Neutrophil (primary cell): ENCODE results near the gene TLK2.
"Not testable (repeated sequence)": the region's sequence is repeated elsewhere in the genome, so short reads cannot be mapped to it uniquely, and the experiment has no call there.

ENCODE experiments used
- H3K27ac ChIP-seq: fragments of 200-600 bp; sonication (generic); 2 replicates; pipeline ENCODE4 v1.5.1; 2016; ENCODE audit warnings: mild to moderate bottlenecking, moderate library complexity
- H3K27me3 ChIP-seq: fragments of 200-600 bp; sonication (generic); 2 replicates; pipeline ENCODE4 v1.6.0; 2016; ENCODE audit warnings: mild to moderate bottlenecking
- H3K36me3 ChIP-seq: fragments of 200-600 bp; sonication (generic); 2 replicates; pipeline ENCODE4 v1.5.1; 2017
- H3K4me1 ChIP-seq, 2 experiments: fragments of 200-600 bp in 1 of 2; sonication (generic) in 1 of 2; 1 replicate in 1 of 2; 2 replicates in 1 of 2; pipeline versions ENCODE4 v1.5.1 to v1.6.1; 2013 to 2016; ENCODE audit warnings: low read depth in 1 of 2, low read length in 1 of 2, mild to moderate bottlenecking in 1 of 2, moderate library complexity in 1 of 2; ENCODE audit not compliant: control insufficient read depth in 1 of 2, insufficient read depth in 1 of 2
- H3K4me3 ChIP-seq, 2 experiments: fragments of 200-600 bp in 1 of 2; sonication (generic) in 1 of 2; 1 replicate in 1 of 2; 2 replicates in 1 of 2; pipeline ENCODE4 v1.5.1; 2013 to 2016; ENCODE audit warnings: low read depth in 1 of 2, low read length in 1 of 2, mild to moderate bottlenecking in 1 of 2, moderate library complexity in 1 of 2
- H3K9me3 ChIP-seq: fragments of 200-600 bp; sonication (generic); 2 replicates; pipeline ENCODE4 v1.5.1; 2016

TLK2 gene

GRCh38 chr17:62525317-62525716 lies 46.7 kb downstream of the TLK2 start:
- peaks cover 47% of the 10 kb centered on the region for H3K36me3 ChIP-seq
- H3K27me3 ChIP-seq, H3K27ac ChIP-seq, H3K9me3 ChIP-seq, H3K4me3 ChIP-seq, H3K4me1 ChIP-seq: not testable (repeated sequence)

- H3K9me3 ChIP-seq, result not testable (repeated sequence)
- H3K4me1 ChIP-seq, result peaks cover 4 to 11% of the 10 kb centered on the region in 2 experiments
Measured at GRCh38 chr17:62530936-62531335, 52.3 kb downstream of the TLK2 start.

GRCh38 chr17:62536557-62536956 lies 57.9 kb downstream of the TLK2 start:
- not testable (repeated sequence) for H3K9me3 ChIP-seq, H3K4me3 ChIP-seq, H3K27ac ChIP-seq, H3K27me3 ChIP-seq
- Histone ChIP-seq H3K4me1 (peaks cover 4 to 16% of the 10 kb centered on the region in 2 experiments), H3K36me3 (peaks cover 33% of the 10 kb centered on the region)

More at GRCh38 chr17:62530936-62531335, 52.3 kb downstream of the TLK2 start:
- H3K27ac ChIP-seq, H3K27me3 ChIP-seq, H3K4me3 ChIP-seq: not testable (repeated sequence)
- peaks cover 23% of the 10 kb centered on the region for H3K36me3 ChIP-seq

- H3K4me1 ChIP-seq, result not testable (repeated sequence)
Measured at GRCh38 chr17:62541073-62541472, 62.4 kb downstream of the TLK2 start.

GRCh38 chr17:62543278-62543775 lies 64.7 kb downstream of the TLK2 start:
- H3K9me3 ChIP-seq, H3K27ac ChIP-seq, H3K27me3 ChIP-seq, H3K4me3 ChIP-seq, H3K4me1 ChIP-seq: not testable (repeated sequence)
- H3K36me3 ChIP-seq, result peaks cover 17% of the 10 kb centered on the region

More at GRCh38 chr17:62541073-62541472, 62.4 kb downstream of the TLK2 start:
- H3K27me3 ChIP-seq, H3K27ac ChIP-seq, H3K9me3 ChIP-seq, H3K4me3 ChIP-seq: not testable (repeated sequence)
- peaks cover 37% of the 10 kb centered on the region for H3K36me3 ChIP-seq

- not testable (repeated sequence) for H3K27me3 ChIP-seq, H3K27ac ChIP-seq, H3K4me3 ChIP-seq, H3K4me1 ChIP-seq, H3K9me3 ChIP-seq
- H3K36me3 ChIP-seq, result peaks cover 19% of the 10 kb centered on the region
Measured at GRCh38 chr17:62546066-62546465, 67.4 kb downstream of the TLK2 start.

- not testable (repeated sequence) for H3K27ac ChIP-seq, H3K27me3 ChIP-seq, H3K9me3 ChIP-seq, H3K4me1 ChIP-seq, H3K4me3 ChIP-seq
- H3K36me3 ChIP-seq, result peaks cover 27% of the 10 kb centered on the region
Measured at GRCh38 chr17:62552851-62553659, 74.4 kb downstream of the TLK2 start.

- not testable (repeated sequence) for H3K27ac ChIP-seq, H3K4me3 ChIP-seq, H3K4me1 ChIP-seq, H3K27me3 ChIP-seq, H3K9me3 ChIP-seq
- peaks cover 35% of the 10 kb centered on the region for H3K36me3 ChIP-seq
Measured at GRCh38 chr17:62557532-62557931, 78.9 kb downstream of the TLK2 start.

GRCh38 chr17:62558941-62559340 lies 80.3 kb downstream of the TLK2 start:
- not testable (repeated sequence) for H3K4me3 ChIP-seq, H3K27ac ChIP-seq, H3K27me3 ChIP-seq, H3K9me3 ChIP-seq, H3K4me1 ChIP-seq
- peaks cover 47% of the 10 kb centered on the region for H3K36me3 ChIP-seq

- peaks cover 52% of the 10 kb centered on the region for H3K36me3 ChIP-seq
- not testable (repeated sequence) for H3K4me3 ChIP-seq, H3K27ac ChIP-seq, H3K4me1 ChIP-seq, H3K27me3 ChIP-seq, H3K9me3 ChIP-seq
Measured at GRCh38 chr17:62560971-62561370, 82.3 kb downstream of the TLK2 start.
